CD4-positive, alpha-beta T cell treated with Interleukin-15 for 4 hours (primary cell): ENCODE measurements around the gene KIF14.
A peak's percentile ranks its signal among the peaks of the same experiment; 100 is the strongest.

Experiments
- DNase-seq: peaks from one replicate; pipeline ENCODE4 v3.0.0-alpha.2; 2020; ENCODE audit warnings: low spot score

The KIF14 gene, protein sequence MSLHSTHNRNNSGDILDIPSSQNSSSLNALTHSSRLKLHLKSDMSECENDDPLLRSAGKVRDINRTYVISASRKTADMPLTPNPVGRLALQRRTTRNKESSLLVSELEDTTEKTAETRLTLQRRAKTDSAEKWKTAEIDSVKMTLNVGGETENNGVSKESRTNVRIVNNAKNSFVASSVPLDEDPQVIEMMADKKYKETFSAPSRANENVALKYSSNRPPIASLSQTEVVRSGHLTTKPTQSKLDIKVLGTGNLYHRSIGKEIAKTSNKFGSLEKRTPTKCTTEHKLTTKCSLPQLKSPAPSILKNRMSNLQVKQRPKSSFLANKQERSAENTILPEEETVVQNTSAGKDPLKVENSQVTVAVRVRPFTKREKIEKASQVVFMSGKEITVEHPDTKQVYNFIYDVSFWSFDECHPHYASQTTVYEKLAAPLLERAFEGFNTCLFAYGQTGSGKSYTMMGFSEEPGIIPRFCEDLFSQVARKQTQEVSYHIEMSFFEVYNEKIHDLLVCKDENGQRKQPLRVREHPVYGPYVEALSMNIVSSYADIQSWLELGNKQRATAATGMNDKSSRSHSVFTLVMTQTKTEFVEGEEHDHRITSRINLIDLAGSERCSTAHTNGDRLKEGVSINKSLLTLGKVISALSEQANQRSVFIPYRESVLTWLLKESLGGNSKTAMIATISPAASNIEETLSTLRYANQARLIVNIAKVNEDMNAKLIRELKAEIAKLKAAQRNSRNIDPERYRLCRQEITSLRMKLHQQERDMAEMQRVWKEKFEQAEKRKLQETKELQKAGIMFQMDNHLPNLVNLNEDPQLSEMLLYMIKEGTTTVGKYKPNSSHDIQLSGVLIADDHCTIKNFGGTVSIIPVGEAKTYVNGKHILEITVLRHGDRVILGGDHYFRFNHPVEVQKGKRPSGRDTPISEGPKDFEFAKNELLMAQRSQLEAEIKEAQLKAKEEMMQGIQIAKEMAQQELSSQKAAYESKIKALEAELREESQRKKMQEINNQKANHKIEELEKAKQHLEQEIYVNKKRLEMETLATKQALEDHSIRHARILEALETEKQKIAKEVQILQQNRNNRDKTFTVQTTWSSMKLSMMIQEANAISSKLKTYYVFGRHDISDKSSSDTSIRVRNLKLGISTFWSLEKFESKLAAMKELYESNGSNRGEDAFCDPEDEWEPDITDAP (N-terminal part only)

DNA sequence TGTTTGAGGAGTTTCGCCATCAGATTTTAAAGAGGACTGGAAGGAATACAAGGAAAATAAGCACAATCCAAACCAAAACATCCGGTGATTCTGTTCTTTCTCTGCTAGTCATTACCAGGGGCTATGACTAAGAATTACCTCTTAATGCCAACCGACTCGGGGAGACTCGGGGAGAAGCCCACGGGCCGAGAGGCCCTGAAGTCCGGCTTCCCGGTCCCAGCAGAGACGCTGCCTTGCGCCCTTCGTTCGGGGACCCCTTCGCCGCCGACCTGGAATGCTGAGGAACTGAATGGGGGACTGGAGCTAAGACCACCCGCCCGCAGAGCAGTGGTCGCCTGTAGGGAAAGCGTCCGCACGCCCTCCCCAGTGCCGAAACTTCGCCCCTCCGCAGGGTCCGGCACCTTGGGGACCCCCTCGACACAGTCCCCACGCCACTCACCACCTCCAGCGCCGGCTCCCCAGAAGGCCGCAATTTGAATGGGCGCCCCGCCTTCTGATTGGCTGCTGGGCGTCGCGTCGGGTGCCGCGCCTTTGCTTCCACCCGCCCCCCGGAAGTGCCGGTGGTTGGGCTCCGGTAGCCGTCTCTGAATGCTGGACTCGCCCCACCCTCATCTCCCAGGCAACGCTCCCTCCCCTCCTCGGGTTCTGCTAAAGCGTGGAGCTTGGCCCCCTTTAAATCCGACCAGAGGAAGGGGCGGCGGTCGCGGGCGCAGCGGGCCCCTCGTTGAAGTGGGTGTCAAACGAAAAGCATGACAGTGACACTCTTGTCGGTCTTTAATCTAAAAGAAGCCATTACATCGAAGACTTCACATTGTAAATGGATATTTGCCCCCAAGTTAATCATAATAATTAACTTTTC is at the start of gene KIF14:
KIF14 (minus strand) TSS at position 479 of the 859 bp plus-strand sequence. CDS start 2,028 bp downstream, outside the sequence.
- DNase-seq: peak; percentile 89

DNA sequence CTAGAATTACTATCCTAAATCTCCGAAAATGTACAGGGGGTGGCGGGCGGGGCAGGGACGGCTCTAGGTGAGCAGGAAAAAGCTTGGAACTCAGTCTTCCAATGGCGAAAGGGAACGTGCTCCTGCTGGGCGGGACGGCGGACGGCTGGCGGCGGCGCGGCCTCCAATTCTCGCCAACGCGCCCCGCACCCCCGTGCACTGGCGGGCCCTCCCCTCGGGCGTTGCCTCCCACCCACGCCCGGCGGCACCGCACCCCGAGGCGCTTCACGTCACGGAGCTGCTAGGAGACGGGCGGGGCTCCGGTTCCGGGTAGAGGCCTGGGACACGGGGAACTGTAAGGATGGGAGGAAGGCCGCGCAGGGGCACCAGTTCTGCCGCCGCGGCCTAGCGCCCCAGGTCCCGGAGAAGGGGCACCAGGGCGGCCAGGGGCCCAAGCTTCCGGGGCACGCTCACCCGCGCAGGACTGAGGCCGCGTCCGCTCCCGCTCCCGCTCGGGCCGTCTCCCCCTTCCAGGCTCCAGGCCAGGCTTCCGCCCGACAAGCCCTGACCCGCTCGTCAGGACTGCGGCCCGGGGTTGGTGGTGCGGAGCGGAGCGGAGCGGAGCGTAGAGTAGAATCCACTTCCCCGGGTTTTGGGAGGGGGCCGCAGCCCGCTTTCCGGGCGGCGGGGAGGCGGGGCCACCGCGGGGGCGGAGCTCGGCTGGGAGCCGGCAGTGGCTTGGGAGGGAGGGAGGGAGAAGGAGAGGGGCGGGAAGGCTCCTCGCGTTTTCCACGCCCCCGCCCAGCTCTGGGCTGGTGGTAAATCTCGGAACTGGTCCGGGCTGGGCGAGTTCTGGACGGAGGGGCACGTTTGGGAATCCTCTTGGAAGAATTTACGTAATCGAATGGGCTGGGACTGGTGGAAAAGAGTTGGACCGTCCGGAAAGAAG is 49.0 kb upstream of the KIF14 start, which contains the start of gene DDX59:
DDX59 (minus strand) TSS at position 594 of the 928 bp plus-strand sequence. CDS start 3,167 bp downstream, outside the sequence.
- DNase-seq: peak; percentile 91

DNA sequence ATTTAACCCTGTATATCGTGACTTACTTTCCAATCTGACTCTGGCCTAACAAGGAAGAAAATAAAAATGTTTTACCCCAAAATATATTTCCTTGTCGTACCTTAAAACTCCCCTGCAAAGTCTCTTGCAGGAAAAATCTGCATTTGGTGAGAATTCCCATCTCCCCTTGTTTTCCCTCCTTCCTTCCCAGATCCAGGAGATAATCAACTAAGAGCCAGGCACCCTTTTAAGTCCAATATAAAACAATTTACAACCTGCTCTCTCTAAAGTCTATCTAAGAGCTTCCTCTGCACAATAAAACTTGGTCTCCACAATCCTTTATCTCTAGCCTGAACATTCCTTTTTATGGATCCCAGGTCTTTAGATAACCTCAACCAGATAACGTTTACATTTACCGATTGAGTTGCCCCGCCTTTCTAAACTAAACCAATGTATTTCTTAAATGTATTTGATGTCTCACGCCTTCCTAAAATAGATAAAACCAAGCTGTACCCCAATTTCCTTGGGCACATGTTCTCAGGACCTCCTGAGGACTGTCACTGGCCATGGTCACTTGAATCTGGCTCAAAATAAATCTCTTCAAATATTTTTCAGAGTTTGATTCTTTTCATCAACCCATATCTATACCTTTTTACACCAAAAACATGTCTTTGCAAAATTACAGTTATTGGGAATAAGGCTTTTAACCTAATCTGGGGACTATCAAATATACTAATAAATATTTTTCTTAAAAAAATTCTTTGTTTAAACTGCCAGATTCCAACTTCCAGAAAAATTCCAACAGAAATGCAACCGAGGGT is 48.2 kb upstream of the KIF14 start:
- DNase-seq: no peak

DNA sequence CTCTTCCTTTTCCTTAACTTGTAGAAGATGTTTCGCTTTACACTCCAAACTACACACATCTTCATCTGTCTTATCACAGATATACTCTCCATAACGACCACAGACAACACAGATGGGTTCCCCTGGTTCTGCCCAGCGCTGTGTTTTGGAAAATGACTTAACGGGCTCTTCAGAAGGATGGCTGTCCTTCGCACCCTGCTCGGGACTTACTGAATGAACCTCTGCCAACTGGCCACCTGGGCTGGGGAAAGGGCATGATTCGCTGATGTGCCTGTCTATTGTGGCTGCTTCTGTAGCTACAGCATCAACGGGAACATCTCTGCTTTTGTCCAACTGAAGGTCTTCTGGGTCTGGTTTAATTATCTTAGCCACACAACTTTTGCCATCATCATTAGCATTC is 45.8 kb upstream of the KIF14 start:
- DNase-seq: no peak

DNA sequence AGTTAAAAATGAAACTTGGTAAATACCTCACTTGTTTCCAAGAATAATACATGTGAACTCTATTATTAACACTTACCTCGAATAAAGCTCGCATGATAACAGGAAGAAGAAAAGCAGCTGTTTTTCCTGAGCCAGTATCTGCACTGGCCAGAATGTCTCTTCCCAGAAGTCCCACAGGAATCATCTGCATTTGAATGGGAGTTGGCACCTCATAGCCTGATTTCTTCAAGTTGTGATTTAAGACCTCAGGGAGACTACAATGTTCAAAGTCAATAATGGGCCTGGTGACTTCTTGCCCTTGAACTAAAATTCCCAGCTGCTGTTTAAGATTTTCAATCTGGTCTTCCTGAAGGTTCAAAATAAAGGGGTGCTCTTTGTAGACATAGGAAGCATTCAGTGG is 45.3 kb upstream of the KIF14 start:
- no peak for DNase-seq

DNA sequence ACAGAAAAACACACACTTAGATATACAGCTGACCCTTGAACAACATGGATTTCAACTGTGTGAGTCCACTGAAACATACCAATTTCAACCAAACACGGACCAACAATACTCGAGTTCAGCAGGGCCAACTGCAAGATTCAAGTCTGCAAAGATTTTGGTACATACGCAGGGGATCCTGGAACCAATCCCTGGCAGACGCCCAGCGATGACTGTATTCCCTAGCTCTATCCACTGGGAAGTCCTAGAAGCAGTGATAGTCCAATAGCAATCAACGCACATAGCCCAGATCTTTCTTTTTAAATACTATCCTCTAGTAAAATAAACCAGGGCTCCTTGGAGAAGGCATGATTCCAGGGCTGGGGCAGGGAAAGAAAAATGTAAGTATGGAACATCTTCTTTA is 40.2 kb upstream of the KIF14 start:
- no peak for DNase-seq

DNA sequence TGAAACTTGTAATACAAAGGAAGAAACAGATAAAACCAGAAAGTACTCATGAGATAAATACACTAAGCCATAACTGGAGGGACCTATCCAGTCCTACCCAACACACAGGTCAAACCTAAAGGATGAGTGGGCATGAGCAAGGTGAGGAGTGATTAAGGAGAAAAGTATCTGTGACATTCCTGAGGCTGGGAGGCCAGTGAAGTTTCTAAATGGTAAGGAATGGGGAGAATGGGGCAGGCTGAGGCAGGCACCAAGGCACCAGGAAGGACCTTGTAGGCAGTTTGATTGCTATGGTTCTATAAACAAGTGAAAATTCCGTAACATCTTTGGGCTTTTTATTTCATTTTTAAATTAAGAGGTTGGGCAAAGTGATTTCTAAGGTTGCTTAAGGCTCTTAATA is 38.7 kb upstream of the KIF14 start:
- DNase-seq: no peak

DNA sequence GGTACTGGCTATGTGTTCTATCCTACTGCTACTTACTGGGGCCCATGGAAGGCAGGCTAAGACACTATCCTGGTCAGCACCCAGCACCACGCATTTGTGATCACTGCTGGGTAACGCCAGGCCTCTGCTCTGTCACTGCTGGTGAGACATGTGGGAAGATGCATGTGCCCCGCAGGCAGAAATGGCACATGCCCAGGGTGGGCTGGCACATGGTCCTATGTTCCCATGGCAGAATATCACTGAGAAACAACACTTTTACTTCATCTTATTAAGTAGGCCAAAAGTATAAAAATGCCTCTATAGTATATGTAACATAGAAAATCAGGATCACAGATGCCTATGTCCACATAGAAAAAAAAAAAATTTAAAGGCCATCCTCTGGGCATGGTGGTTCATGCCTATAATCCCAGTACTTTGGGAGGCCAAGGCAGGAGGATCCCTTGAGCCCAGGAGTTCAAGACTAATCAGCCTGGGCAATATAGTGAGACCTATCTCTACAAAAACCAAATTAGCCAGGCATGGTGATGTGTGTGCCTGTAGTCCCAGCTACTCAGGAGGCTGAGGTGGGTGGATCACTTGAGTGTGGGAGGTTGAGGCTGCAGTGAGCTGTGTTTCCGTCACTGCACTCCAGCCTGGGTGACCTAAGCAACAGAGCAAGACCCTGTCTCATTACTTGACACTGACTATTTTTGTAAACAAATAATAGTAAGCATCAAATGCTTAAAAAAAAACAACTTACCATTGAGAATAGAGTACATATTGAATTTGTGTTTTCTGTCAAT is 37.7 kb upstream of the KIF14 start:
- DNase-seq: no peak

DNA sequence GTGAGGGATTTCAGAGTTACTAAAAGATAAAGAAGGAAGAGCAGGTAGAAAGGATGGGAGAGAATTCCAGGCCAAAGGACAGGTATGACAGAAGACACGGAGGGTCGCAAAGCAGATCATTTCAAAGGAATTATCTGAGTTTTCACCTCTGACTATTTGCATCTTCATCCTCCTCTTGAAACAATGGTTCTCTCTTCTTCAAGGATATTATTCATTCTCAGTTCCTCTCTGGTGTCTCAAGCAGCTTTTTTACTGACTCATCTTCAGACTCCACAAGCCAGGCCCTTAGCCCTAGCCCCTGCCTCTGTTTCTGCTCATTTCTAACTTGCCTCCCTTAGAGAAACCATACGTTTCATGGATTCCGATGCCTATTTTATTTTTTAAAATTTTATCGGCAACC is 34.1 kb upstream of the KIF14 start:
- no peak for DNase-seq

DNA sequence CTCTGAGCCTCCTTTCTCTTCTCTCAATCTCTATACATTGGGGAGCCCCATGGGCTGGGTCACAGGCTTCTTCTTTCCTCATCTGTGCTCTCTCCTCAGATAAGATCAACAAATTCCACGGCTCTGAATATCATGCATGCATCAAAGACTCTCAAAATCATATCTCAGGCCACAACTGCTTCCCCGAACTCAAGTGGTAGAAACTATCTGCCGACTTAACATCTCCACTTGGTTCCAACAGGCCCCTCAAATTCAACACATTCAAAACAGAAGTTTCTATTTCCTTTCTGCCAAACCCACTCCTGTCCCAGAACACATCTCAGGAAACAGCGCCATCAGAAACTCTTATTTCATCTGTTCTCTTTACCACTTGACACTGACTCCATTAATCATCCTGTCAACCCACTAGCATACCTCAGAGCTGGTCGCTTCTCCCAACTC is 32.5 kb upstream of the KIF14 start:
- DNase-seq: no peak

DNA sequence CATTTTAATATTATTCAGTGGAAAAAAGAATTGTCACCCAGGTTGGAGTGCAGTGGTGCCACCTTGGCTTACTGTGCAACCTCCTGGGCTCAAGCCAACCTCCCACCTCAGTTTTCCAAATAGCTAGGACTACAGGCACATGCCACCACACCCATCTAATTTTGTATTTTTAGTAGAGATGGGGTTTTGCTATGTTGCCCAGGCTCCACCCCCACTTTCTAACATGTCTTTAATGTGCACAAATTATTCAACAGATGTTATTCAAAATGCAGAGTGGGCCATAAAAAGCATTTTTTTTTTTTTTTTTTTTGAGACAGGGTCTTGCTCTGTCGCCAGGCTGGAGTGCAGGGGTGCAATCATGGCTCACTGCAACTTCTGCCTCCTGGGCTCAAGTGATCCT is 31.8 kb upstream of the KIF14 start:
- DNase-seq: no peak

DNA sequence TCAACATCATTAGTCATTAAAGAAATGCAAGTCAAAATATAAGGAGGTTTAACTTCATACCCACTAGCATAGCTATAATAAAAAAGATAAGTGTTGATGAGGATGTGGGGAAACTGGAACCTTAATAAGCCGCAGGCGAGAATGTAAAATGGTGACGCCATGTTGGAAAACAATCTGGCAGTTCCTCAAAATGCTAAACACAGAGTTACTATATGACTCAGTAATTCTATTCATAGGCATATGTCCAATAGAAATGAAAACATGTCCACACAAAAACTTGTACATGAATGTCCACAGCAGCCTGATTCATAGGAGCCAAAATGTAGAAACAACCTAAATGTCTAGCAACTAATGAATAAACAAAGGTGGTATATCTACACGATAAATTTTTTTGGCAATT is 26.0 kb upstream of the KIF14 start:
- DNase-seq: no peak

DNA sequence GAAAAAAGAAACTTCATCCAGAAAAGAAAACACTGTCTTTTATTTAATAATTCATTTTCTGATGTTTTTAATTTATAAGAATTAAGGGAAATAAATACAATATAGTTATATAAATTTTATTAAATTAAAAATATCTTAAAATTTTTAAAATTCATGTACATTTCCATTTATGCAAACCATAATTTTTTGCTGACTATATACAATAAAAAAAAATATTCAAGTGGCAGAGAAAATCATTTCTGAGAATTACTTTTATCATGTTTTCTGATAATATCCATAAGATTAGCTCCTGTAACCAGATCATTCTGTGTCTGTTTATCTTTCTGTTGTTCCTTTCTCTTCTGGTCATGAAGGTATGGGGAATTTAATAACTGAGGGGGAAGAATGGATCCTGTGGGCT is 23.5 kb upstream of the KIF14 start:
- DNase-seq: no peak

DNA sequence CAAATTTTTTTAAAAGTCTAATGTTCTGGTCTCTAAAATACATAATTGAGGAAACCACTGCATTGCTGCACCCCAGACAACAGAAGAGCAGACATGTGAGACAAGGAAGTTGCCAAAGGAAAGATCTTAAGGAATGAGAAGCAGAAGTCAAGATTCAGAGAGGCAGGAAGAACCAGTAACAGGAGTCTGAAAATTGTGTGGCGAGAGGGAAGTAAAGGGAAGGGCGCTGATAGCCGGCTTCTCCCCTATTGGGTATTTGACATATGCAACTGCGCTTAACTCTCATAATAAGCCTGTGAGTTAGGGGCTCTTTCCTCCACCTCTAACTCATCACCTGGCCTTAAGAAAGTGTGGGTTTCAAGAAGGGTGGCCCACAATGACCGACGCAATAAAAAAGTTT is 21.9 kb upstream of the KIF14 start:
- DNase-seq: no peak

DNA sequence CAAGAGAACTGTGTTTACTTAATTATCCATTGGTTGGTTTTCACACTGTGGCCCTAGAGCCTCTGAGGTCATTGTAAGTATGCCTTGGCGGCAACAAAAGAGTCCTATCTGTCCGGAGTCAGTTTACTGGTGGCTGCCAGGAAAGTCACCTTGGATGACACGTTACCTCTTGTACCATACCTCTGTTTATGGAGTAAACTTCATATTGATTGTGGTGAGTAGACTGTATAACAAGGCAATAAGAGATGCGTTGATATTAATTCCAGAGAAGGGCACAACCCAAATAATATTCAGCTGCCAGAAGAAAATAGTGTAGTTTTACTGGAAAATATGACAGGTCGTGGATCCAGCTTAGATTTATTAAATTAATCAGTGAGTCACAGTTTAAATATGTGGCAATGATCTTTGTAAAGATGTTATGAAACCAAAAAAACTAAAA is 20.4 kb upstream of the KIF14 start:
- DNase-seq: no peak

DNA sequence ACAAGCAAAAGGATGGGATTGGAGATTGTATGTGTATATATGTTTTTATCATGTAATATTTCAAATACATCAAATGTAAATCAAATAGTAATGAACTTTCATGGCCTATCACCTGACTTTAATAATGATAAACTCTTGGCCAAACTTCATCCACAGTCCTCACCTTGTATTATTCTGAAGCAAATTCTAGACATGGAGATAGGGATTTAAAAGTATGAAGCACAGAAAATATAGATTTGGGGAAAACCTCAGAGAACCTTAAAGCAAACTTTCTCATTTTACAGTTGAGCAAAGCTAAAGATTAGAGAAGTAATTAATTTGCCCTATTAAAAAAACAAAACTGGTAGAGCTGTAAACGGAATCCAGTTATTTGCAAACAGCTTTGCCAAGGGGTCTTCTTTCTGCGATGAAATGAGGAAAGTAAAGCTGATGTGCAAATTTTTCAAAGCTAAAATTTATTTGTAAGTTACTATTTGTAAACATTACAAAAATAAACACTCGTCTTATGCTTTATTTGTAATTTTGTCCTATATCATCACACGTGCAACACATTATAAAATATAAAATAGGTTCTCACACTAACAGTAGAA is 19.9 kb upstream of the KIF14 start:
- DNase-seq: no peak

DNA sequence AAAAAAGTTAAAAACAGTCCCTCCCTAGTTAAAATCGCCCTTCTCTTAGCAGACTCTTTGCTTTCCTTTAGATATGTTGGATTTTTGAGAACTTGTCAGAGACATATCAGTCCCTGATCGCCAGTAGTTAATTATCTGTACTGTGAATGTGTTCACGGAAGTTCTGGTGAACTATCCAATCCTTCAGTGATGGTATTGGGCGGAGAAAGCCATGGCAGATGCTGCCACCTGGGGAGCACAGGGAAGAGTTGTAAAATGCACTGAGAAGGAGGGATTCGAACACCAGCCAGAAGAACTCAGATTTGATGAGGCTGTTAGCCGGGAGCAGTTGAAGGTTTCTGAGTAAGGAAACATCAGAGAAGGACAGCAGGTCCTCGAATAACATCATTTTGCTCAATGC is 17.5 kb upstream of the KIF14 start:
- no peak for DNase-seq

DNA sequence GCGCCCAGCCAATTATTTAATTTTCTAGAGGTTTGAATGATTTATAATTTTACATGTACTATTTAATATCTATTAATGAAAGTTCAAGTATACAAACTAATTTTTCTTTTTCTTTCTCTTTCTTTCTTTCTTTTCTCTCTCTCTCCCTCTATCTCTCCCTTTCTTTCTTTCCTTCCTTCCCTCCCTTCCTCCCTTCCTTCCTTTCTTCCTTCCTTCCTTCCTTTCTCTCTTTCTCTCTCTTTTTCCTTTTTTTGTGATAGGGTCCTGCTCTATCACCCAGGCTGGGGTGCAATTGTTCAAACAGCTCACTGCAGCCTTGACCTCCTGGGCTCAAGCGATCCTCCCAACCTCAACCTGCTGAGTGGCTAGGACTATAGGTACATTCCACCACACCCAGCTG is 16.1 kb upstream of the KIF14 start:
- no peak for DNase-seq
